Breast epithelium (tissue), 3 donors: Measurements from ENCODE around the gene CASKIN1.

Experiments used
- CTCF ChIP-seq, 3 donors: fragments of 450-650 bp; IDR thresholded peaks; one replicate each; pipeline ENCODE4 v1.5.1; 2016 to 2017; ENCODE audit warnings: antibody characterized with exemption in 3 of 3, mild to moderate bottlenecking in 3 of 3, moderate library complexity in 3 of 3
- POLR2A ChIP-seq: fragments of 450-650 bp; IDR thresholded peaks from one replicate; pipeline ENCODE4 v1.6.1; 2016; ENCODE audit warnings: antibody characterized with exemption, mild to moderate bottlenecking, moderate library complexity
- POLR2AphosphoS5 ChIP-seq, 3 donors: sonication (generic); formaldehyde crosslinking; IDR thresholded peaks; one replicate each; pipeline ENCODE4 v1.6.1; 2017; ENCODE audit warnings: antibody characterized with exemption in 3 of 3

GRCh38 chr16:2176047-2176446 is 20.4 kb downstream of the CASKIN1 start:
- no peak for TF ChIP-seq POLR2AphosphoS5 (IDR thresholded peaks at IDR 0.05)
- TF ChIP-seq CTCF (IDR thresholded peaks at IDR 0.05): no peak
- TF ChIP-seq POLR2A: no peak
